Type B pancreatic cell (in vitro differentiated cells): Measurements from ENCODE around the gene BNC2. TPM values are rescaled to one million over a fixed set of nuclear protein-coding genes. Genes with fewer than 3 reads are reported as not detected.

Experiments
- DNase-seq: peaks from one replicate; pipeline ENCODE4 v3.0.0; 2021; ENCODE audit warnings: mixed read lengths; ENCODE audit not compliant: unreplicated experiment; ENCODE audit errors: extremely low spot score
- H3K27ac Mint-ChIP-seq: 2 replicates; pipeline ENCODE4 v1.8.0; 2021; ENCODE audit warnings: mild to moderate bottlenecking, mixed read lengths
- H3K27me3 Mint-ChIP-seq: 2 replicates; pipeline ENCODE4 v1.8.0; 2021; ENCODE audit warnings: mixed read lengths
- H3K36me3 Mint-ChIP-seq: 2 replicates; pipeline ENCODE4 v1.8.0; 2021; ENCODE audit warnings: mixed read lengths
- H3K4me1 Mint-ChIP-seq: one replicate; pipeline ENCODE4 v1.8.0; 2021; ENCODE audit warnings: mixed read lengths; ENCODE audit not compliant: unreplicated experiment
- H3K4me3 Mint-ChIP-seq: 2 replicates; pipeline ENCODE4 v1.8.0; 2021; ENCODE audit warnings: mild to moderate bottlenecking, mixed read lengths
- H3K9me3 Mint-ChIP-seq: 2 replicates; pipeline ENCODE4 v1.8.0; 2021; ENCODE audit warnings: mixed read lengths
- total RNA-seq: library from RNA; stranded (reverse); gene quantifications from 2 replicates; pipeline ENCODE4 v1.2.1, GENCODE V29; 2021; ENCODE audit warnings: low replicate concordance
- TF ChIP-seq, protein P1 (sequence below): fragments of 200-600 bp; sonication (generic); conservative IDR thresholded peaks from 2 replicates; pipeline ENCODE4 v1.5.0; 2021; ENCODE audit warnings: antibody characterized with exemption, mild to moderate bottlenecking

BNC2 gene
- total RNA-seq, 1 donor from 2014 or later, result 80.9 TPM

DNA sequence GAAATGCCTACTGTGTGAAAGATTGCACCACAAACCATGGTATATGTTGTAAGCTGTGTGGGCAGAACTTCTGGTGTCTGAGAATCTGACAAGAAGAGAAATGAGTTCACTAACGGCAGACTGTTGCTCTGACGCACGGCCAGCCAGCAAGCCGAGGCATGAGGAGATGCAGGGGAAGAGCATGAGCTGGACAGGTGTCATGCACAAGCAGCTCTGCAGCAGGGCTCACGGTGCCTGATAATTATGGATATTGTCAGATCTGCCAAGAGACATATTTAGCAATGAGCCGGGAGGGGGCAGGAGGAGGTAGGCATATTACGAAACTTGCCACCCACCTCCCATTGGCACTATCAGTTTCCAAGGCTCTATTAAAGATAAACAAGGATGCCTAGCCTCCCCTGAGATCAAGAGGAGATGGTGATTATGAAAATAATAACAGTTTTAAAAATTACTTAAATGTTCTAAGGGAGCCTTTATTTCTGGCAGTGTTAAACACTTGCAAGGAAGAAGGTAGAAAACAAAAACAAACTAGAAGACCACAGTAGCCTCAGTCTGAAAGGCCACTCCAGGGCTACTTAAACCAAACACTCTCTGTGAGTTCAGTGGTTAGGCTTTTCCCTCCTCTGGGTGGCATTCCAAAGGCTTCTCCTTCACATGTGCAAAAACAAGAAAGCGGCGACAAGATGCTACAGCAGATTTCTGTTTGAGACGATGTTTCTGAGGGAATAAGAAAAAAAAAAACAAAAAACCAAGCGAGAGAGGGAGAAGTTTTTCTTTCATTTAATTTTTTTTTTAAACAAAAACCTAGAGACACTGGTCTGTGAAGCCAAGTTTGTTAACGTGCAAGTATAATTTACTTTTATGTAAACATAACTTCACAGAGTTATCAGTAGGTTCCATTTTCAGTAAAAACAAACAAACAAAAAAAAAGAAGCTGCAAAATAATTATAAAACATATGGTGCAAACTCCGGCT is 339.5 kb downstream of the BNC2 start:
- H3K4me3 Mint-ChIP-seq, result no peak overlapping the region
- no peak for DNase-seq
- H3K4me1 Mint-ChIP-seq, result peaks cover 34% of the 10 kb centered on the region
- peaks cover 3% of the 10 kb centered on the region for H3K36me3 Mint-ChIP-seq
- H3K27me3 Mint-ChIP-seq, result peaks cover 4% of the 10 kb centered on the region
- TF ChIP-seq, protein P1, sequence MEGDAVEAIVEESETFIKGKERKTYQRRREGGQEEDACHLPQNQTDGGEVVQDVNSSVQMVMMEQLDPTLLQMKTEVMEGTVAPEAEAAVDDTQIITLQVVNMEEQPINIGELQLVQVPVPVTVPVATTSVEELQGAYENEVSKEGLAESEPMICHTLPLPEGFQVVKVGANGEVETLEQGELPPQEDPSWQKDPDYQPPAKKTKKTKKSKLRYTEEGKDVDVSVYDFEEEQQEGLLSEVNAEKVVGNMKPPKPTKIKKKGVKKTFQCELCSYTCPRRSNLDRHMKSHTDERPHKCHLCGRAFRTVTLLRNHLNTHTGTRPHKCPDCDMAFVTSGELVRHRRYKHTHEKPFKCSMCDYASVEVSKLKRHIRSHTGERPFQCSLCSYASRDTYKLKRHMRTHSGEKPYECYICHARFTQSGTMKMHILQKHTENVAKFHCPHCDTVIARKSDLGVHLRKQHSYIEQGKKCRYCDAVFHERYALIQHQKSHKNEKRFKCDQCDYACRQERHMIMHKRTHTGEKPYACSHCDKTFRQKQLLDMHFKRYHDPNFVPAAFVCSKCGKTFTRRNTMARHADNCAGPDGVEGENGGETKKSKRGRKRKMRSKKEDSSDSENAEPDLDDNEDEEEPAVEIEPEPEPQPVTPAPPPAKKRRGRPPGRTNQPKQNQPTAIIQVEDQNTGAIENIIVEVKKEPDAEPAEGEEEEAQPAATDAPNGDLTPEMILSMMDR, result no peak
- H3K27ac Mint-ChIP-seq, result no peak overlapping the region
- H3K9me3 Mint-ChIP-seq, result no peaks in the 10 kb centered on the region

DNA sequence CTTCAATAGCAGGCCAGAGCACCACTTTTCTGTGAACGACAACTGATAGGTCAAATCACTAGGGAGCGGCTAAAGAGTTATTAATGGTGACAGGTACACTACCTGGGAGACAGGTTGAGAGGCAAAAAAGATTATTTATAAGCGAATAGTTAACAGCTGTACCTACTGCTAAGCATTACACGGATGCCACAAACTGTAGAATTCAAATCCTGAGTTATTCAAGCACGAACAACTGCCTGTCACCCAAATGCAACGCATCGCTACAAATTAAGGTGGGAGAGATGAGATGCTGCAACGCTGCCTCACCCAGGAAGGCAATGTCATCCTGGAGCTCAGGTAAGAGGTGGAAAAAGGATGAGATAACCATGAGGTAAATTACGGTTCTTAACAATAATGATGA is 342.9 kb downstream of the BNC2 start:
- H3K36me3 Mint-ChIP-seq, result peaks cover 3% of the 10 kb centered on the region
- peaks cover 2% of the 10 kb centered on the region for H3K9me3 Mint-ChIP-seq
- H3K27me3 Mint-ChIP-seq, result peaks cover 4% of the 10 kb centered on the region
- H3K4me3 Mint-ChIP-seq, result no peak overlapping the region
- no peak for DNase-seq
- no peak overlapping the region for H3K27ac Mint-ChIP-seq
- TF ChIP-seq, protein P1, result no peak
- H3K4me1 Mint-ChIP-seq, result peaks cover 27% of the 10 kb centered on the region

DNA sequence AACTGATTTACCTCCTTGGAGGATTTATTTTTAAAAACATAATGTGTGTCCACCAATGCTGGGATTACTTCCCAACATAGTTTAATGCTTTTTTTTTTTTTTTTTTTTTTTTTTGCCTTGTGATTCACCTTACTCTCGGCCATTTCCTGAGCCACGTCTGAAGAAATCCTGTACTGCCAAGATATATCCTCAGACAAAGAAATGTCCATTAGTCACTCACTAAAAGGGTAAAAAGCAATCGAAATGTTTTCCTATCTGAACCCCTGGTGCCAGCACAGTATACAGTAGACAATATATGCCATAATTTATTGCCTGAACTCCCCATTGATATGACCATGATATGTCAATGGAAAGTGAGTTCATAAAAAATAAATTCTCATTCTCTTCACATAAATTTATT is 344.1 kb downstream of the BNC2 start:
- no peak overlapping the region for H3K27ac Mint-ChIP-seq
- peaks cover 3% of the 10 kb centered on the region for H3K36me3 Mint-ChIP-seq
- peaks cover 9% of the 10 kb centered on the region for H3K9me3 Mint-ChIP-seq
- H3K27me3 Mint-ChIP-seq, result peaks cover 10% of the 10 kb centered on the region
- TF ChIP-seq, protein P1, result no peak
- peaks cover 34% of the 10 kb centered on the region for H3K4me1 Mint-ChIP-seq
- DNase-seq, result no peak
- H3K4me3 Mint-ChIP-seq, result no peak overlapping the region

DNA sequence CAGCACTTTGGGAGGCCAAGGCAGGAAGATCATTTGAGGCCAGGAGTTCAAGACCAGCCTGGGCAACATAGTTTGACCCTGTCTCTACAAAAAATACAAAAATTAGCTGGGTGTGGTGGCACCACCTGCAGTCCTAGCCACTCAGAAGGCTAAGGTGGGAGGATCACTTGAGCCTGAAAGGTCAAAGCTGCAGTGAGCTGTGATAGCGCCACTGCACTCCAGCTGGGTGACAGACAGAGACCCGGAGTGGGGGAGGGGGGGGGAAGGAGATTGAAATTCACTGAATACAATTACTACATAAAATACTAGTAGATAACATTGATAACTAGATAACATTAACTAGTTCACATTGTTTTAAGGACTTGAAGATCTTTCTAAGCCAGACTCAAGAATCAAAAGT is 345.6 kb downstream of the BNC2 start:
- Mint-ChIP-seq H3K4me3 (no peak overlapping the region), H3K27me3 (peaks cover 10% of the 10 kb centered on the region), H3K36me3 (peaks cover 3% of the 10 kb centered on the region), H3K4me1 (peaks cover 31% of the 10 kb centered on the region), H3K9me3 (peaks cover 9% of the 10 kb centered on the region), H3K27ac (no peak overlapping the region)
- TF ChIP-seq, protein P1, result no peak
- no peak for DNase-seq

DNA sequence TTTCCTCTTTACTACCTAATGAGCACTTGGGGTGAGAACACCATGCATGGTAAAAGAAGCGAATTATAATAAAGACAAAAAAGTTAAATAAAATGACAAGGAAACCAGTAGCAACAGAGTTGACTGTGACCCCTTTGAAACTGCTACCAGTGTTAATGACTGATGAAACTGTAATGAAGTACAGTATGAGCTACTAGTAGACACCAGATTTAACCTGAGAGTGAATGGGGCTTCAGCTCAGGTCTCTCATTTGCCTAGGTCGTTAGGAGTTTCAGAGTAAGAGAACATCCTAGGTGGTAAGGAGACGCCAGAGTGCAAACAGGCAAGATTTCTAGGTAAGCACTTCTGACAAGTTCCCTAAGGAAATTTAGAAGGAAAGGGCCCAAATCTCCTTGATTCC is 346.4 kb downstream of the BNC2 start:
- Mint-ChIP-seq H3K4me3 (no peak overlapping the region), H3K9me3 (peaks cover 9% of the 10 kb centered on the region), H3K27me3 (peaks cover 10% of the 10 kb centered on the region), H3K36me3 (peaks cover 3% of the 10 kb centered on the region), H3K4me1 (peaks cover 31% of the 10 kb centered on the region), H3K27ac (no peak overlapping the region)
- TF ChIP-seq, protein P1, result no peak
- no peak for DNase-seq
